ENCODE data around the gene PPP1R1C.

- TF ChIP-seq EP300 (IDR thresholded peaks at IDR 0.05), result no peak
- TF ChIP-seq CTCF (IDR thresholded peaks at IDR 0.05), result no peak
- TF ChIP-seq POLR2AphosphoS5 (IDR thresholded peaks at IDR 0.05), result no peak
- TF ChIP-seq POLR2A (IDR thresholded peaks at IDR 0.05; ENCODE audit: low read depth), result no peak
Observed at GRCh38 chr2:181978351-181979150, 7.1 kb upstream of the PPP1R1C start.

All from esophagus muscularis mucosa (tissue), 4 donors.